Measurements from ENCODE around the gene PDE4B.

- no peak for TF ChIP-seq CTCF (IDR thresholded peaks at IDR 0.05; ENCODE audit: insufficient read depth, low read depth, low read length)
- TF ChIP-seq EZH2 (IDR thresholded peaks at IDR 0.05; ENCODE audit: insufficient read depth, low read length): no peak
Measured at GRCh38 chr1:66286307-66286706, 493.6 kb downstream of the PDE4B start.
